Stomach (tissue), 9 donors: ENCODE measurements around the gene GOPC. TPM values are rescaled to one million over a fixed set of nuclear protein-coding genes. Genes with fewer than 3 reads are reported as not detected.

Experiments used
- DNase-seq, 2 donors: peaks; one replicate each; pipeline versions ENCODE4 v3.0.0 to v3.0.0-alpha.2; 2013 to 2019
- H3K27ac ChIP-seq, 5 donors: fragments of 200-600 bp in 4 of 5; sonication (generic) in 4 of 5; one replicate each; pipeline ENCODE4 v1.5.1; 2013 to 2019; ENCODE audit warnings: mild to moderate bottlenecking in 1 of 5, moderate library complexity in 1 of 5
- H3K27me3 ChIP-seq, 3 donors: fragments of 200-600 bp; sonication (generic); one replicate each; pipeline ENCODE4 v1.5.1; 2017 to 2019; ENCODE audit warnings: mixed run types in 1 of 3
- H3K36me3 ChIP-seq, 4 donors: fragments of 200-600 bp; sonication (generic); 1 replicate in 3 of 4; 2 replicates in 1 of 4; pipeline ENCODE4 v1.5.1; 2016 to 2019
- H3K4me1 ChIP-seq, 4 donors: fragments of 200-600 bp; sonication (generic); one replicate each; pipeline ENCODE4 v1.5.1; 2016 to 2019
- H3K4me3 ChIP-seq, 4 donors: fragments of 200-600 bp; sonication (generic) in 3 of 4; one replicate each; pipeline ENCODE4 v1.5.1; 2016 to 2019; ENCODE audit warnings: mild to moderate bottlenecking in 1 of 4
- H3K9me3 ChIP-seq, 4 donors: fragments of 200-600 bp; sonication (generic); one replicate each; pipeline ENCODE4 v1.5.1; 2016 to 2019
- EP300 ChIP-seq: sonication (generic); formaldehyde crosslinking; IDR thresholded peaks from one replicate; pipeline ENCODE4 v1.6.1; 2017; ENCODE audit warnings: antibody characterized with exemption
- POLR2A ChIP-seq, 4 donors: fragments of 450-650 bp; IDR thresholded peaks; one replicate each; pipeline ENCODE4 v1.6.1; 2016; ENCODE audit warnings: antibody characterized with exemption in 4 of 4, control low read depth in 2 of 4, mild to moderate bottlenecking in 1 of 4, moderate library complexity in 1 of 4
- POLR2AphosphoS5 ChIP-seq, 3 donors: sonication (generic); formaldehyde crosslinking; IDR thresholded peaks; one replicate each; pipeline ENCODE4 v1.6.1; 2016; ENCODE audit warnings: antibody characterized with exemption in 3 of 3
- WGBS, 5 donors: extraction: QIAGEN DNeasy Blood & Tissue Kit in 3 of 5; methylation state at CpG; one replicate each; pipeline versions ENCODE4 v1.1.5 to v1.1.7; 2013 to 2018; 5-methylcytosine and 5-hydroxymethylcytosine counted together
- intact Hi-C: fragments of 100-400 bp; cut with DNase I; formaldehyde crosslinking; loops from one replicate; pipeline ENCODE4 v1.15.1; 2023; ENCODE audit warnings: low total_unique reads
- polyA plus RNA-seq, 3 donors: library from polyadenylated mRNA; stranded (reverse); fragments of 200-250 nt; gene quantifications; one replicate each; pipeline ENCODE4 v1.2.3, GENCODE V29; 2013
- total RNA-seq, 5 donors: library from RNA; depleted of rRNA; stranded (reverse); fragments of >200 nt; gene quantifications; one replicate each; pipeline versions ENCODE4 v1.1.0 to v1.2.3, GENCODE V29; 2014 to 2016
- TF ChIP-seq, protein P1 (sequence below), 7 experiments: fragments of 450-650 bp in 4 of 7; fragments of 200-600 bp in 3 of 7; sonication (generic) in 3 of 7; IDR thresholded peaks; one replicate each; pipeline ENCODE4 v1.5.1; 2016 to 2019; ENCODE audit warnings: antibody characterized with exemption in 7 of 7, control low read depth in 2 of 7, mild to moderate bottlenecking in 1 of 7
- donor health status: healthy with polysubstance abuse.
- donor health status: Bipolar disorder and iron deficiency.
- donor health status: healthy.

The GOPC gene
- total and polyA plus RNA-seq, 8 donors = 4.7 to 49.4 (median 13.8) TPM

DNA sequence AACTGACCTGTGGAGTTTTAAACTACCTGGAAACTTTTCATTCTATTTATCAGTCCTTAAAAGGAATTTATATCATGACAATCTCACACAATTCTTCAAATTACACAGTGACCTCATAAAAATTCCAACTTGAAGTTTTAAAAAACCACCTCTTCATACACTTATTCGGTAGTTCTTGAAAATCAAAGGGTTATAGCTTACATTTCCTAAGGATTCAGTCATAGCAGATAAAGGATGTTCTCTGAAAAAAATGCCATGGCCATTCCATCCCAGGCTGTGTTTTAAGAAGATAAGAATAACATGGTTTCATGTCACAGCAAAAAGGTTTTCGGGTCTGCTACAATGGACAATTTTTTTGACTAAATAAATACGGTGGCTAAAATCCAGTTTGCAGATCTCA is 41.2 kb downstream of the GOPC start:
- no peaks in the 10 kb centered on the region for H3K27me3 ChIP-seq
- peaks cover 0 to under 1% (median 0%) of the 10 kb centered on the region in 4 donors for H3K4me1 ChIP-seq
- TF ChIP-seq EP300 (no peak), POLR2AphosphoS5 (IDR thresholded peaks at IDR 0.05) (no peak), POLR2A (IDR thresholded peaks at IDR 0.05) (no peak)
- TF ChIP-seq, protein P1, sequence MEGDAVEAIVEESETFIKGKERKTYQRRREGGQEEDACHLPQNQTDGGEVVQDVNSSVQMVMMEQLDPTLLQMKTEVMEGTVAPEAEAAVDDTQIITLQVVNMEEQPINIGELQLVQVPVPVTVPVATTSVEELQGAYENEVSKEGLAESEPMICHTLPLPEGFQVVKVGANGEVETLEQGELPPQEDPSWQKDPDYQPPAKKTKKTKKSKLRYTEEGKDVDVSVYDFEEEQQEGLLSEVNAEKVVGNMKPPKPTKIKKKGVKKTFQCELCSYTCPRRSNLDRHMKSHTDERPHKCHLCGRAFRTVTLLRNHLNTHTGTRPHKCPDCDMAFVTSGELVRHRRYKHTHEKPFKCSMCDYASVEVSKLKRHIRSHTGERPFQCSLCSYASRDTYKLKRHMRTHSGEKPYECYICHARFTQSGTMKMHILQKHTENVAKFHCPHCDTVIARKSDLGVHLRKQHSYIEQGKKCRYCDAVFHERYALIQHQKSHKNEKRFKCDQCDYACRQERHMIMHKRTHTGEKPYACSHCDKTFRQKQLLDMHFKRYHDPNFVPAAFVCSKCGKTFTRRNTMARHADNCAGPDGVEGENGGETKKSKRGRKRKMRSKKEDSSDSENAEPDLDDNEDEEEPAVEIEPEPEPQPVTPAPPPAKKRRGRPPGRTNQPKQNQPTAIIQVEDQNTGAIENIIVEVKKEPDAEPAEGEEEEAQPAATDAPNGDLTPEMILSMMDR (IDR thresholded peaks at IDR 0.05) = no peak
- H3K36me3 ChIP-seq = peaks cover 8 to 61% (median 47%) of the 10 kb centered on the region in 4 donors
- no peak overlapping the region for H3K4me3 ChIP-seq
- no peak for DNase-seq
- 74 to 85% (median 82%) methylated on average over 3 of the region's 3 CpGs for WGBS, 5 donors
- intact Hi-C loops = no loop called here
- no peak overlapping the region for H3K27ac ChIP-seq
- H3K9me3 ChIP-seq = no peaks in the 10 kb centered on the region

DNA sequence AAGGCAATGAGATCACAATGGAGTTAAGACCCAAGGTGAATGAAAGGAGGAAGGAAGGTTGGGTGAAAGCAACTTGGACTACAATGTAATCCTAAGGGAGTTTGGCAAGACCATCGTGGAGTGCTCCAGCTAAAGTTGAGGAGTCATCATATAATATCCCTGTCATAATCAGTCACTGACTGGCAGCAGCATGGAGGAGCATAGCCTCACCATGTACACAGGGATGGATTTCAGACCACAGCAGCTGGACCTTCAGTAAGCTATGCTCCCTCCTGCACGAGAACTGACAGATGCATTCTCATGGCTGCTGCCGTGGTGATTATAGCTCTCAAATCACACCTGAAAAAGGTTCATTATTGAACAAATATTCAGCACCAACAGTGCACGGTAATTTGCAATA is 43.0 kb downstream of the GOPC start:
- DNase-seq = no peak
- intact Hi-C loops = no loop called here
- Histone ChIP-seq H3K9me3 (no peaks in the 10 kb centered on the region), H3K36me3 (peaks cover 0 to 42% (median 32%) of the 10 kb centered on the region in 4 donors), H3K27me3 (no peaks in the 10 kb centered on the region), H3K27ac (no peak overlapping the region), H3K4me3 (no peak overlapping the region), H3K4me1 (peaks cover 0 to 10% (median 0%) of the 10 kb centered on the region in 4 donors)
- TF ChIP-seq POLR2A (IDR thresholded peaks at IDR 0.05) (no peak), EP300 (no peak), POLR2AphosphoS5 (IDR thresholded peaks at IDR 0.05) (no peak)
- TF ChIP-seq, protein P1 (IDR thresholded peaks at IDR 0.05) = no peak
- WGBS, 5 donors = 70 to 81% (median 77%) methylated on average over 4 of the region's 4 CpGs

DNA sequence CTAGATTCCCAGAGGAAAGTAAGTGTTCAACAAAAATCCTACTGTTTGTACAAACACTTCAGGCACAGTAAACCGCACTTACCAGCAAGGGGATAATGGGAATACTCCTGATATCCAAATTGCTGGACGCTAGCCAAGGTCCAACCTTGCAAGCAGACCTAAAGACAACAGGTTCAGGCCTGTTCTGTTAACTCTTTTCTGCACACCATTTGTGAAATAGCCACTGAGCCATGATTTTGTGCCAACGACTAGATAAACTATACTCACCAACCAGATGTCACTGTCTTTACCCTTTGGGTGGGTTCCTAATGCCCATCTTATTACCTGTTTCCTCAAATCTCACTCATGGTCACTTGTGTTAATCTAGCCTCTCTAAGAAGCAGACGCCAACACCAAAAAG is 43.5 kb downstream of the GOPC start:
- TF ChIP-seq, protein P1 (IDR thresholded peaks at IDR 0.05) = no peak
- no peak for TF ChIP-seq POLR2AphosphoS5 (IDR thresholded peaks at IDR 0.05)
- no peak for TF ChIP-seq EP300
- TF ChIP-seq POLR2A (IDR thresholded peaks at IDR 0.05) = no peak

DNA sequence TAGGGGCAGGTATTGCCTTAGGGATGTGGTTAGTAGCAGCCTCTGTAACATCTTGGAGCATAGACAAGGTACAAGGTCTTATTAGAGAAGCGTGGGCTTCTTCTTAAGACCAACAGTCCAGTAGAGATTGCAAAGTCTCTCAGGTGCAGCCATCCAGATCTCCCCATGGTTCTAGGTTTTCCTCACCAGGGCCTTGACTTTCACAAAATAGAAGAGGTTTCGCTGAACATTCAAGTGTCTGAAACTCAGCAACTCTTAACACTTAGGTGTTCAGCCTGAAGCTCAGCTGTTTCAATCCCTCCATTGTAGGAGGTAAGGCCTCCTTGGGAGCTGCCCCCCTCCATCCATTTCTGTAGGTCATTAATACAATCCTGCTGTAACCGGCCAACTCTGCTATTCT is 44.4 kb downstream of the GOPC start:
- H3K36me3 ChIP-seq = peaks cover 0 to 30% (median 20%) of the 10 kb centered on the region in 4 donors
- peaks cover 0 to 10% (median 1%) of the 10 kb centered on the region in 4 donors for H3K4me1 ChIP-seq
- 86 to 95% (median 90%) methylated on average over 3 of the region's 3 CpGs for WGBS, 5 donors
- no peak overlapping the region for H3K4me3 ChIP-seq
- H3K27ac ChIP-seq = no peak overlapping the region
- DNase-seq = no peak
- TF ChIP-seq POLR2AphosphoS5 (IDR thresholded peaks at IDR 0.05) (no peak), EP300 (no peak), POLR2A (IDR thresholded peaks at IDR 0.05) (no peak)
- TF ChIP-seq, protein P1 (IDR thresholded peaks at IDR 0.05) = no peak
- H3K27me3 ChIP-seq = no peaks in the 10 kb centered on the region
- H3K9me3 ChIP-seq = no peaks in the 10 kb centered on the region
- intact Hi-C loops = no loop called here

More for the DNA sequence above, 43.5 kb downstream of the GOPC start:
- DNase-seq = no peak
- 68 to 85% (median 77%) methylated on average over 4 of the region's 4 CpGs for WGBS, 5 donors
- Histone ChIP-seq H3K4me1 (peaks cover 0 to 10% (median 0%) of the 10 kb centered on the region in 4 donors), H3K36me3 (peaks cover 0 to 38% (median 27%) of the 10 kb centered on the region in 4 donors), H3K27me3 (no peaks in the 10 kb centered on the region), H3K27ac (no peak overlapping the region), H3K4me3 (no peak overlapping the region), H3K9me3 (no peaks in the 10 kb centered on the region)
- intact Hi-C loops = no loop called here
